K562 (cell line): ENCODE data around the gene ABLIM2. TPM values are rescaled to one million over a fixed set of nuclear protein-coding genes. Genes with fewer than 3 reads are reported as not detected.

Source experiments
- BCL6 ChIP-seq: fragments of 250-450 bp; sonication (Bioruptor Pico); IDR thresholded peaks from 2 replicates; pipeline ENCODE4 v1.4.0; 2020
- ETV6 ChIP-seq, 3 experiments: fragments of 150-350 bp in 1 of 3; sonication (generic) in 1 of 3; formaldehyde crosslinking in 1 of 3; IDR thresholded peaks; 2 replicates each; pipeline versions ENCODE4 v1.6.1 to v1.8.0; 2014 to 2022; ENCODE audit warnings: borderline replicate concordance in 2 of 3, low read depth in 2 of 3, antibody characterized with exemption in 1 of 3, low read length in 1 of 3, mild to moderate bottlenecking in 1 of 3, missing genetic modification reagents in 1 of 3
- FOS ChIP-seq: IDR thresholded peaks from 3 replicates; pipeline ENCODE4 v1.6.1; 2011; ENCODE audit not compliant: insufficient read length; ENCODE audit errors: extremely low read depth
- HMG20B ChIP-seq: fragments of 250-450 bp; sonication (Bioruptor Pico); IDR thresholded peaks from 2 replicates; pipeline ENCODE4 v1.5.0; 2021; ENCODE audit warnings: mild to moderate bottlenecking
- KAT2B ChIP-seq: IDR thresholded peaks from one replicate; pipeline ENCODE4 v1.6.1; 2012; ENCODE audit warnings: low read depth, mild to moderate bottlenecking, control low read depth, inconsistent platforms, low read length, moderate library complexity
- MEF2D ChIP-seq: conservative IDR thresholded peaks from 2 replicates; pipeline ENCODE4 v1.6.1; 2016; ENCODE audit warnings: low read depth, missing genetic modification characterization, missing compliant biosample characterization
- POLR2H ChIP-seq: IDR thresholded peaks from 2 replicates; pipeline ENCODE4 v1.6.1; 2016; ENCODE audit warnings: missing genetic modification characterization, low read depth, mild to moderate bottlenecking, control low read depth, missing compliant biosample characterization, moderate library complexity
- RAD21 ChIP-seq, 2 experiments: fragments of 250-450 bp in 1 of 2; fragments of 450-650 bp in 1 of 2; sonication (Bioruptor Pico) in 1 of 2; formaldehyde crosslinking in 1 of 2; IDR thresholded peaks in 1 of 2; conservative IDR thresholded peaks in 1 of 2; 2 replicates each; pipeline versions ENCODE4 v1.4.0 to v1.8.0; 2020 to 2022; ENCODE audit warnings: mild to moderate bottlenecking in 2 of 2, moderate library complexity in 1 of 2
- SIN3A ChIP-seq, 2 experiments: fragments of 150-350 bp in 1 of 2; IDR thresholded peaks; 2 replicates each; pipeline ENCODE4 v1.6.1; 2011 to 2016; ENCODE audit warnings: borderline replicate concordance in 2 of 2, low read depth in 2 of 2, low read length in 2 of 2, mild to moderate bottlenecking in 2 of 2, moderate library complexity in 2 of 2; ENCODE audit not compliant: control insufficient read depth in 1 of 2
- TAF9B ChIP-seq: fragments of 450-650 bp; IDR thresholded peaks from 2 replicates; pipeline ENCODE4 v1.6.1; 2018; ENCODE audit warnings: mild to moderate bottlenecking; ENCODE audit not compliant: partially characterized antibody
- TCF7 ChIP-seq: sonication (generic); IDR thresholded peaks from 2 replicates; pipeline ENCODE4 v1.6.1; 2016; ENCODE audit warnings: antibody characterized with exemption, borderline replicate concordance
- ZNF217 ChIP-seq: sonication (generic); formaldehyde crosslinking; IDR thresholded peaks from 2 replicates; pipeline ENCODE4 v1.8.0; 2022; ENCODE audit warnings: mild to moderate bottlenecking, missing genetic modification reagents
- ZNF316 ChIP-seq: fragments of 450-650 bp; IDR thresholded peaks from 2 replicates; pipeline ENCODE4 v1.6.1; 2016
- ZSCAN32 ChIP-seq: fragments of 450-650 bp; formaldehyde crosslinking; IDR thresholded peaks from 2 replicates; pipeline ENCODE4 v1.4.0; 2020; ENCODE audit warnings: mild to moderate bottlenecking, moderate library complexity
- ZZZ3 ChIP-seq: fragments of 450-650 bp; IDR thresholded peaks from 2 replicates; pipeline ENCODE4 v1.6.1; 2016; ENCODE audit warnings: antibody characterized with exemption, mild to moderate bottlenecking, moderate library complexity
- polyA plus RNA-seq, 8 experiments: library from polyadenylated mRNA; depleted of rRNA in 4 of 8; stranded (reverse) in 5 of 8; unstranded in 3 of 8; fragments of >200 nt; fragmentation: Nextera tagmentation in 2 of 8; fragmentation: Illumina TruSeq in 1 of 8; extraction: Ambion mirVana in 2 of 8; extraction: Trizol in 1 of 8; gene quantifications; 2 replicates each; pipeline versions ENCODE4 v1.2.1 to v1.2.3, GENCODE V29; 2011 to 2014; ENCODE audit warnings: inconsistent platforms in 1 of 8, missing spikeins in 1 of 8
- total RNA-seq, 7 experiments: library from RNA; depleted of rRNA in 6 of 7; stranded (reverse); fragments of >200 nt in 6 of 7; fragmentation: Illumina TruSeq in 2 of 7; extraction: Trizol in 2 of 7; gene quantifications; 2 replicates each; pipeline versions ENCODE4 v1.2.1 to v1.2.3, GENCODE V29; 2011 to 2021; ENCODE audit warnings: low replicate concordance in 1 of 7
- TF ChIP-seq, protein P1 (sequence below): sonication (generic); formaldehyde crosslinking; IDR thresholded peaks from 2 replicates; pipeline ENCODE4 v1.9.0; 2022; ENCODE audit warnings: mild to moderate bottlenecking, missing genetic modification reagents
- TF ChIP-seq, protein P2 (sequence below): sonication (generic); formaldehyde crosslinking; IDR thresholded peaks from 2 replicates; pipeline ENCODE4 v1.5.0; 2020; ENCODE audit warnings: missing genetic modification reagents
- TF ChIP-seq, protein P3 (sequence below): fragments of 450-650 bp; conservative IDR thresholded peaks from 2 replicates; pipeline ENCODE4 v1.6.1; 2016; ENCODE audit warnings: missing genetic modification characterization, low read depth, mild to moderate bottlenecking, missing compliant biosample characterization, moderate library complexity
- TF ChIP-seq, protein P4 (sequence below): fragments of 250-450 bp; sonication (Bioruptor Pico); IDR thresholded peaks from 2 replicates; pipeline ENCODE4 v1.5.0; 2021
- TF ChIP-seq, protein P5 (sequence below): IDR thresholded peaks from 2 replicates; pipeline ENCODE4 v1.6.1; 2011; ENCODE audit not compliant: insufficient read length; ENCODE audit errors: extremely low read depth
- TF ChIP-seq, protein P6 (sequence below): fragments of 250-450 bp; sonication (Bioruptor Pico); IDR thresholded peaks from 2 replicates; pipeline ENCODE4 v1.4.0; 2020; ENCODE audit warnings: mild to moderate bottlenecking, moderate library complexity, borderline replicate concordance

The ABLIM2 gene
- total and polyA plus RNA-seq, 9 of the 15 experiments (the other 6 are each of a cell fraction or from before 2014, with no cell fraction given), result not detected

DNA sequence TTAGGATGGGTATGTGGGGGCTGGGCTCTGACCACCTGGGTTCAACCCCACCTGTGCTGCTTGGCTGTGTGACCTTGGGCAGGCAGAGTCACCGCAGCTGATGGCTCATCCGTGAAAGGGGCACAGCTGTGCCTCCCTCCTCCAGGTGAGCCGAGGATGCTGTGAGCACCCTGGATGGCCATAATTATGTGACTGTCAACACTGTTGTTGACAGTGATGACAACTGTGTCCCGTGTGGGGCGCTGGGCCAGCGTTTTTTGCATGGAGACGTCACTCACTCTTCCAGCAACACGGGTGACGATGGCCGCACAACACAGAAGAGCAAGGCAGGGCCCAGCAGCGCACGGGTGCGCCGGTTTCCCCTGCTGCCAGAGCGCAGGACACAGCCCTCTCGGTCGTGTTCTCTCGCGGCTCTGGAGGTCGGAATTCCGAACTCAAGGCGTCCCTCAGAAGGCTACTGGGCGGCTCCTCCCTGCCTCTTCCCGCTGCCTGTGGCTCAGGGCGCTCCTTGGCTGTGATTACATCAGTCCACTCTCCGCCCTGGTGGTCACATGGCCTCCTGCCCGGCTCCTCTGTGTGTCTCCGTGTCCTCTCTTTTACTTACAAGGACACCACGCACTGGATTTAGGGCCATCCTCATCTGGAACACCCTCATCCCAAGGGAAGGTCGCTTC is 41.8 kb upstream of the ABLIM2 start (continued):
- TF ChIP-seq KAT2B (no peak), ZNF217 (no peak), ZNF316 (no peak), BCL6 (CRISPR knock-in tag) (no peak), TCF7 (no peak), ZZZ3 (no peak), HMG20B (no peak), MEF2D (no peak), POLR2H (tag) (no peak), RAD21 (CRISPR knock-in tag; conservative IDR thresholded peaks at IDR 0.05 in 1 of 2, IDR thresholded peaks at IDR 0.05 in 1 of 2) (no peak), ETV6 (IDR thresholded peaks at IDR 0.05; ENCODE audit: borderline replicate concordance in 1 of 2, low read depth in 2 of 2, low read length in 1 of 2) (no peak), ETV6 (CRISPR knock-in tag; IDR thresholded peaks at IDR 0.05; ENCODE audit: borderline replicate concordance) (no peak), FOS (no peak), TAF9B (no peak), SIN3A (IDR thresholded peaks at IDR 0.05; ENCODE audit: borderline replicate concordance in 2 of 2, control insufficient read depth in 1 of 2, low read depth in 2 of 2, low read length in 2 of 2) (no peak), ZSCAN32 (no peak)
- TF ChIP-seq, protein P1, sequence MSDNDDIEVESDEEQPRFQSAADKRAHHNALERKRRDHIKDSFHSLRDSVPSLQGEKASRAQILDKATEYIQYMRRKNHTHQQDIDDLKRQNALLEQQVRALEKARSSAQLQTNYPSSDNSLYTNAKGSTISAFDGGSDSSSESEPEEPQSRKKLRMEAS (CRISPR knock-in tag), result no peak
- TF ChIP-seq, protein P2, sequence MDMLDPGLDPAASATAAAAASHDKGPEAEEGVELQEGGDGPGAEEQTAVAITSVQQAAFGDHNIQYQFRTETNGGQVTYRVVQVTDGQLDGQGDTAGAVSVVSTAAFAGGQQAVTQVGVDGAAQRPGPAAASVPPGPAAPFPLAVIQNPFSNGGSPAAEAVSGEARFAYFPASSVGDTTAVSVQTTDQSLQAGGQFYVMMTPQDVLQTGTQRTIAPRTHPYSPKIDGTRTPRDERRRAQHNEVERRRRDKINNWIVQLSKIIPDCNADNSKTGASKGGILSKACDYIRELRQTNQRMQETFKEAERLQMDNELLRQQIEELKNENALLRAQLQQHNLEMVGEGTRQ, result peak; percentile 89
- TF ChIP-seq, protein P3, sequence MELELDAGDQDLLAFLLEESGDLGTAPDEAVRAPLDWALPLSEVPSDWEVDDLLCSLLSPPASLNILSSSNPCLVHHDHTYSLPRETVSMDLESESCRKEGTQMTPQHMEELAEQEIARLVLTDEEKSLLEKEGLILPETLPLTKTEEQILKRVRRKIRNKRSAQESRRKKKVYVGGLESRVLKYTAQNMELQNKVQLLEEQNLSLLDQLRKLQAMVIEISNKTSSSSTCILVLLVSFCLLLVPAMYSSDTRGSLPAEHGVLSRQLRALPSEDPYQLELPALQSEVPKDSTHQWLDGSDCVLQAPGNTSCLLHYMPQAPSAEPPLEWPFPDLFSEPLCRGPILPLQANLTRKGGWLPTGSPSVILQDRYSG (tag), result no peak
- TF ChIP-seq, protein P4, sequence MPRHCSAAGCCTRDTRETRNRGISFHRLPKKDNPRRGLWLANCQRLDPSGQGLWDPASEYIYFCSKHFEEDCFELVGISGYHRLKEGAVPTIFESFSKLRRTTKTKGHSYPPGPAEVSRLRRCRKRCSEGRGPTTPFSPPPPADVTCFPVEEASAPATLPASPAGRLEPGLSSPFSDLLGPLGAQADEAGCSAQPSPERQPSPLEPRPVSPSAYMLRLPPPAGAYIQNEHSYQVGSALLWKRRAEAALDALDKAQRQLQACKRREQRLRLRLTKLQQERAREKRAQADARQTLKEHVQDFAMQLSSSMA (CRISPR knock-in tag), result 0 out of 2 replicates have a peak, but pooled peaks have one; percentile 30
- TF ChIP-seq, protein P5, sequence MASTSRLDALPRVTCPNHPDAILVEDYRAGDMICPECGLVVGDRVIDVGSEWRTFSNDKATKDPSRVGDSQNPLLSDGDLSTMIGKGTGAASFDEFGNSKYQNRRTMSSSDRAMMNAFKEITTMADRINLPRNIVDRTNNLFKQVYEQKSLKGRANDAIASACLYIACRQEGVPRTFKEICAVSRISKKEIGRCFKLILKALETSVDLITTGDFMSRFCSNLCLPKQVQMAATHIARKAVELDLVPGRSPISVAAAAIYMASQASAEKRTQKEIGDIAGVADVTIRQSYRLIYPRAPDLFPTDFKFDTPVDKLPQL, result no peak
- TF ChIP-seq, protein P6, sequence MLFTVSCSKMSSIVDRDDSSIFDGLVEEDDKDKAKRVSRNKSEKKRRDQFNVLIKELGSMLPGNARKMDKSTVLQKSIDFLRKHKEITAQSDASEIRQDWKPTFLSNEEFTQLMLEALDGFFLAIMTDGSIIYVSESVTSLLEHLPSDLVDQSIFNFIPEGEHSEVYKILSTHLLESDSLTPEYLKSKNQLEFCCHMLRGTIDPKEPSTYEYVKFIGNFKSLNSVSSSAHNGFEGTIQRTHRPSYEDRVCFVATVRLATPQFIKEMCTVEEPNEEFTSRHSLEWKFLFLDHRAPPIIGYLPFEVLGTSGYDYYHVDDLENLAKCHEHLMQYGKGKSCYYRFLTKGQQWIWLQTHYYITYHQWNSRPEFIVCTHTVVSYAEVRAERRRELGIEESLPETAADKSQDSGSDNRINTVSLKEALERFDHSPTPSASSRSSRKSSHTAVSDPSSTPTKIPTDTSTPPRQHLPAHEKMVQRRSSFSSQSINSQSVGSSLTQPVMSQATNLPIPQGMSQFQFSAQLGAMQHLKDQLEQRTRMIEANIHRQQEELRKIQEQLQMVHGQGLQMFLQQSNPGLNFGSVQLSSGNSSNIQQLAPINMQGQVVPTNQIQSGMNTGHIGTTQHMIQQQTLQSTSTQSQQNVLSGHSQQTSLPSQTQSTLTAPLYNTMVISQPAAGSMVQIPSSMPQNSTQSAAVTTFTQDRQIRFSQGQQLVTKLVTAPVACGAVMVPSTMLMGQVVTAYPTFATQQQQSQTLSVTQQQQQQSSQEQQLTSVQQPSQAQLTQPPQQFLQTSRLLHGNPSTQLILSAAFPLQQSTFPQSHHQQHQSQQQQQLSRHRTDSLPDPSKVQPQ (CRISPR knock-in tag), result no peak
